ENCODE data around the gene TNF.
"Not testable (repeated sequence)": the region's sequence is repeated elsewhere in the genome, so short reads cannot be mapped to it uniquely, and the experiment has no call there.

The TNF gene

GRCh38 chr6:31588871-31589650, 13.7 kb downstream of the TNF start:
- DNase-seq, result no peak

DNA sequence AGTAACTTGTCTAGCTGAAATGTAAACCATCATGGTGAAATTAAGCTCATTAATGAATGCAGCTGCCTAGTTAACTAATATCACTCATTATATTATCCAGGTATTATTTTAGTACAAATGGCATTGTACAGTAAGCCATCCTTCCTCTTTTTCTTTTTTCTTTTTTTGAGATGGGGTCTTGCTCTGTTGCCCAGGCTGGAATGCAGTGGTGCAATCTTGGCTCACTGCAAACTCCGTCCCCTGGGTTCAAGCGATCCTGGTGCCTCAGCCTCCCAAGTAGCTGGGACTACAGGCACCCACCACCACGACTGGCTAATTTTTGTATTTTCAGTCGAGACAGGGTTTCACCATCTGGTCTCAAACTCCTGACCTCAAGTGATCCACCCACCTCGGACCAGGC, 15.3 kb downstream of the TNF start:
- DNase-seq, result not testable (repeated sequence)

GRCh38 chr6:31592396-31592771, 17.0 kb downstream of the TNF start:
- DNase-seq, result no peak

- peak; percentile 29 for DNase-seq
Observed at GRCh38 chr6:31597006-31597405, 21.6 kb downstream of the TNF start.

DNA sequence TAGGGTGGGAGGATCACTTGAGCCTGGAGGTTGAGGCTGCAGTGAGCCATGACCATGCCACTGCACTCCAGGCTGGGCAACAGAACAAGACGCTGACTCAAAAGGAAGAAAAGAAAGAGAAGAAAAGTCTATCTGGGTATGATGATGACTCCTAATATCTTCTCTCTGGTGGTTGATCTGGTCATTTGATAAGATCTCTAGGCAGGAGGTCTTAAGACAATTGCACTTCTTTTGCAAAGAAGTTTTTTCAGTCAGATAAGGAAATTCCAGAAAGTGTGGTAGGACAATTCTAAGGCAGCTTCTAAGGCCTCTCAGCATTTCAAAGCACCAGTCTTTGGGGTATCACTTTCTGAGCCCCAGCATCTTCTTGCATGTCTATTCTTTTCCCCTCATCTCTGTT, 32.0 kb downstream of the TNF start:
- no peak for DNase-seq

DNA sequence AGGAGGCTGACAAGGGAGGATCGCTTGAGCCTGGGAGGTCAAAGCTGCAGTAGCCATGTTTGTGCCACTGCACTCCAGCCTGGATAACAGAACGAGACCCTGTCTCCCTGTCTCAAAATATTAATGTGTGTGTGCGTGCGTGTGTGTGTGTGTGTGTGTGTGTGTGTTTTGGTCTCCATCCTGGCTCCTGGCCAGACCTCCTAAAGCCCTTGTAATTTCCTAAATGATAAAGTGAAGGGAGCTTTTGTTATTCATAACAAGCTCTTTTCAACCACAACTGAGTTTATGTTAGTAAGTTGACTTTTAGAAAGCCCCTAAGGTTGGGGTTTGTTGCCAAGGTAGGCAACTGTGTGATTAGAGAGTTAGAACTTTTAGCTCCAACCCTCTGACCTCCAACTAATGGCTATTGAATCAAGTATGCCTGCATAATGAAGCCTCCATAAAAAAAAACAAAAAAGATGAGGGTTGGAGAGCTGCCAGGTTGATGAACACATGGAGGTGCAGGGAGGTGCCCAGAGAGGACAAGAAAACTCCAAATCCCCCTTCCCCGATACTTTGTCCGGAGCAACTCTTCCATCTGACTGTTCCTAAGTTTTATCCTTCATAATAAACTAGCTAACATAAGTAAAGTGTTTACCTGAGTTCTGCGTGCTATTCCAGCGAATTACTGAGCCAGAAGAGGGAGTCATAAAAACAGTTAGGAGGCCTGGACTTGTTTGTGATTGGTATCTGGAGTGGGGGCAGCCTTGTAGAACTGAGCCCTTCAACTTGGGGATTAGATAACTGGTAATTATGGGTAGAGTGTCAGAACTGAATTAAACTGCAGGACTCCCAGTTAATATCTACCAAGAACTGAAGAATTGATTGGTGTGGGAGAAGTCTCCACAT, 34.4 kb downstream of the TNF start:
- no peak for DNase-seq

- no peak for DNase-seq
Observed at GRCh38 chr6:31610968-31611367, 35.6 kb downstream of the TNF start.

DNA sequence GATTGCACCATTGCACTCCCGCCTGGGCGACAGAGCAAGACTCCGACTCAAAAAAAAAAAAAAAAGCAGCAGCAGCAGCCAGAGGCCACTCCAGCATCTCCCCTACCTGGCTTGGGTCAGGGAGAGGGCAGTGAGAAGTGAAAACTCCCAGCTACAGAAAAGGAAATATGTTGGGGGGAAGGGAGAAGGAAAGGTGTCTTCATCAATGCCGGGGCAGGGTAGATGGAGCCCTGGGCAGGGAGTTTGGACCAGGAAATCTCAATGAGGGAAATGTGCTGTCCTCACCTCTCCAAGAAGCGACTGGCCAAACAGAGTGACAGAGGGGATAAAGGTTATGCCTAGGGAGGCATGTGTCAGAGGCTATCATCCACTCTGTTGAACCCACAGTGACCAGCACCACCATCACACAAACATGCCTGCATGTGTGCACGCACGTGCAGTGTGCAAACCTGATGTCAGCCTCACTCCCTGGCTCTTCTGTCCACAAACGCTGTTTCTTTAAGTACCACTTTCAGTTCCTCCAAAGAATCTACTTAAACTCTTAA, 38.8 kb downstream of the TNF start:
- no peak for DNase-seq

DNA sequence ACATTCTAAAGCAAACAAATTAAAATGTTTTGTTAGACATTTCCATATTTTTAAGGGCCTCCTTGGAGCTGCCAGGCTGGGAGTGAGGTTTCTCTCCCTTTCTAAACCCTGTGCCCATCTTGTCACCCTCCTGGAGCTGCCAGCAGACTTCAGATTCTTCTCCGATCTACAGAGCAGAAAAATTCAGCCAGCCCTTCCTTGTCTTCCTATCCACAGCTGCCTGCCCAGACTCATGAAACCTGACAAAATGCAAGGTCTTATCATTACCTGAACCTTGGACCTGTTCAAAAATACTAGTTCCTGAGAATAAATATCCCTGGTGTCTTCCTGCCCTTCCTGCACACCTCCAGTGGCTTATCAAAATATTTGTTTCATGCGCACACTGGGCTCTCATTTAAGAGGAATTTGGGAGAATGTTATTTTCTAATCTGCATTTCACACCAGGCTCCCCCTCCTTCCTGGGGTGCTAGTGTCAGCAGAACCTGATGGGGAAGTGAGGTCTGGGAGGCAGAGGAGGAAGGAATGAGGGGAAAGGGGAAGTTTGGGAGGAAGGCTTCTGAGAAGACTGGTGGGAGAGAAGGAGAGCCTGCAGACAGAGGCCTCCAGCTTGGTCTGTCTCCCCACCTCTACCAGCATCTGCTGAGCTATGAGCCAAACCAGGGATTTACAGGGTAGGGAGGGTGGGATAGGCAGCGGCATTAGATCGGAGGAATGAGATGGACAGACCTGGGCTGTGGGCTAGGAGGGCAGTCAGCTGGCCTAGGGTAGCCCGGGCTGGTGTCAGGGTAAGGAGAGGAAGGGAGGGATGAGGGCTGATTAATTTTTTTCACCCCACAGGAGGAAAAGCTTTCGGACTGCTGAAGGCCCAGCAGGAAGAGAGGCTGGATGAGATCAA, 39.6 kb downstream of the TNF start, which contains the start of gene AIF1:
AIF1 (plus strand) TSS at position 551 of the 895 bp plus-strand sequence; CDS start at position 647, 96 bp downstream.
- DNase-seq, result no peak

- DNase-seq, result no peak
Observed at GRCh38 chr6:31615748-31616147, 40.4 kb downstream of the TNF start.

DNA sequence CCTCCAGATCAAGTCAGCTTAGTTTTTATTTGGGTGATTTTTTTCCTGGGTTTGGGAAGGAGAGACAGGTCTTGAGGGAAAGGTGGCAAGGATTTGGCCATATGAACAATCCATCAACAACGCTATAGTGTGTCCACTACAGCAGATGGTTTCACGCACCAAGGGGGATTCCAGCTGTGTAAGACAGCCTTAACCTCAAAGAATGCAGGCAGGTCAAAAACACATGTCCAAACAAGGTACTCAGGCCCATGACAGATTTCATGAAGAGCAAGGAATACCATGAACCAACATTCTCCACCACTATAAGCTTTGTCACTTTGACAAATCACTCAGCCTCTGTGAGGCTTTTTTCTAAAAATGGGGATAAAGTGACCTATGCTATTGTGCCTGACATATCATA, 41.6 kb downstream of the TNF start:
- DNase-seq, result no peak

- peak; percentile 97 for DNase-seq
Observed at GRCh38 chr6:31619805-31620585, 44.6 kb downstream of the TNF start.

- DNase-seq, result peak; percentile 82
Observed at GRCh38 chr6:31620586-31621319, 45.4 kb downstream of the TNF start, which contains the start of gene PRRC2A. PRRC2A (plus strand) TSS chr6:31620715; CDS start chr6:31622790, 2,075 bp downstream.

- DNase-seq, result no peak
Observed at GRCh38 chr6:31621320-31621939, 46.1 kb downstream of the TNF start.

DNA sequence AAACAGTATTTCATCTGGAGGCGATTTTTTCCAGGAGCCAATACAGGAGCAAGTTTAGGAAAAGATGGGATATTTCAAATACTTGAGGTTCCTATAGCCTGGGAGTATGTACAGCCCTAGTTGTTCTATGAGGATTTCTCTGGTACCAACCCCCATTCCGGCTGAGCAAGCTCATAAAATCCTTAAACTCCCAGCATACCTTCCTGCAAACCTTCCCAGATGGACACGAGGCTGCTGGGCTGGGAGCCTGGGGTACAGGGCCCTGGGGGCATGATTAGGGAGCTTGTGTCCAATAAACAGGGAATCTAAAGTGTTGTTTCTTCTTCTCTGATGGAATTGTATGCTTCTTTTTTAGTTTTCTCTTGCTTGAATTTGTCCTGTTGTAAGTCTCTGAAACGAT, 46.6 kb downstream of the TNF start:
- no peak for DNase-seq

- no peak for DNase-seq
Observed at GRCh38 chr6:31622684-31623091, 47.3 kb downstream of the TNF start.

- DNase-seq, result no peak
Observed at GRCh38 chr6:31624070-31624469, 48.7 kb downstream of the TNF start.

GRCh38 chr6:31626952-31627351, 51.6 kb downstream of the TNF start:
- no peak for DNase-seq

DNA sequence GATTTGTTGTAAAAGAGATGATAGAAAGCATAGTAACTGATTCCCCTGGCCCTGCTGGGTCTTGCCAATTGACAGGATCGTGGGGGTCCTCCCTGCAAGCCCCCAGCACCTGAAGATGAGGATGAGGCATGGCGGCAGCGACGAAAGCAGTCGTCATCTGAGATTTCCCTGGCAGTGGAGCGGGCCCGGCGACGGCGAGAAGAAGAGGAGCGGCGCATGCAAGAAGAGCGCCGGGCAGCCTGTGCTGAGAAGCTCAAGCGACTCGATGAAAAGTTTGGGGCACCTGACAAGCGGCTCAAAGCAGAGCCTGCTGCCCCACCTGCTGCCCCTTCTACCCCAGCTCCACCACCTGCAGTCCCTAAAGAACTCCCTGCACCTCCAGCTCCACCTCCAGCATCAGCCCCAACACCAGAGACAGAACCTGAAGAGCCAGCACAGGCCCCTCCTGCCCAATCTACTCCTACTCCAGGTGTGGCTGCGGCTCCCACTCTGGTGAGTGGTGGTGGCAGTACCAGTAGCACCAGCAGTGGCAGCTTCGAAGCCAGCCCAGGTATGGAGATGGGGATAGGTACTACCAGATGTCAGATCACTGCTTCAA, 52.4 kb downstream of the TNF start:
- DNase-seq, result no peak
